Neural crest cell (in vitro differentiated cells): ENCODE measurements around the gene PLEKHG3. TPM values are rescaled to one million over a fixed set of nuclear protein-coding genes. Genes with fewer than 3 reads are reported as not detected.

Experiments used
- DNase-seq: peaks from one replicate; pipeline ENCODE4 v3.0.0; 2021; ENCODE audit warnings: low read depth, mixed read lengths, low spot score
- H3K27ac Mint-ChIP-seq: one replicate; pipeline ENCODE4 v1.8.0; 2021; ENCODE audit warnings: mild to moderate bottlenecking, mixed read lengths; ENCODE audit not compliant: unreplicated experiment
- H3K27me3 Mint-ChIP-seq: 2 replicates; pipeline ENCODE4 v1.8.0; 2021; ENCODE audit warnings: low read depth, mild to moderate bottlenecking, mixed read lengths
- H3K36me3 Mint-ChIP-seq: 2 replicates; pipeline ENCODE4 v1.8.0; 2021; ENCODE audit warnings: low read depth, mild to moderate bottlenecking, mixed read lengths
- H3K4me1 Mint-ChIP-seq: 2 replicates; pipeline ENCODE4 v1.8.0; 2021; ENCODE audit warnings: mixed read lengths
- H3K4me3 Mint-ChIP-seq: one replicate; pipeline ENCODE4 v1.8.0; 2021; ENCODE audit warnings: mild to moderate bottlenecking, mixed read lengths
- H3K9me3 Mint-ChIP-seq: 2 replicates; pipeline ENCODE4 v1.8.0; 2021; ENCODE audit warnings: mixed read lengths
- CTCF ChIP-seq: fragments of 200-600 bp; sonication (generic); conservative IDR thresholded peaks from 2 replicates; pipeline ENCODE4 v1.5.0; 2021; ENCODE audit warnings: antibody characterized with exemption, mild to moderate bottlenecking
- total RNA-seq: library from RNA; stranded (reverse); gene quantifications from 2 replicates; pipeline ENCODE4 v1.2.1, GENCODE V29; 2021

PLEKHG3 gene
- total RNA-seq, 1 donor from 2014 or later: 43.4 TPM

- no peaks in the 10 kb centered on the region for H3K36me3 Mint-ChIP-seq
- H3K4me3 Mint-ChIP-seq: no peak overlapping the region
- TF ChIP-seq CTCF: no peak
- DNase-seq: no peak
- H3K4me1 Mint-ChIP-seq: peaks cover 33% of the 10 kb centered on the region
- no peaks in the 10 kb centered on the region for H3K9me3 Mint-ChIP-seq
- no peak overlapping the region for H3K27ac Mint-ChIP-seq
- H3K27me3 Mint-ChIP-seq: peaks cover 65% of the 10 kb centered on the region
These were observed 58.1 kb downstream of the PLEKHG3 start for GRCh38 chr14:64762044-64763034.

DNA sequence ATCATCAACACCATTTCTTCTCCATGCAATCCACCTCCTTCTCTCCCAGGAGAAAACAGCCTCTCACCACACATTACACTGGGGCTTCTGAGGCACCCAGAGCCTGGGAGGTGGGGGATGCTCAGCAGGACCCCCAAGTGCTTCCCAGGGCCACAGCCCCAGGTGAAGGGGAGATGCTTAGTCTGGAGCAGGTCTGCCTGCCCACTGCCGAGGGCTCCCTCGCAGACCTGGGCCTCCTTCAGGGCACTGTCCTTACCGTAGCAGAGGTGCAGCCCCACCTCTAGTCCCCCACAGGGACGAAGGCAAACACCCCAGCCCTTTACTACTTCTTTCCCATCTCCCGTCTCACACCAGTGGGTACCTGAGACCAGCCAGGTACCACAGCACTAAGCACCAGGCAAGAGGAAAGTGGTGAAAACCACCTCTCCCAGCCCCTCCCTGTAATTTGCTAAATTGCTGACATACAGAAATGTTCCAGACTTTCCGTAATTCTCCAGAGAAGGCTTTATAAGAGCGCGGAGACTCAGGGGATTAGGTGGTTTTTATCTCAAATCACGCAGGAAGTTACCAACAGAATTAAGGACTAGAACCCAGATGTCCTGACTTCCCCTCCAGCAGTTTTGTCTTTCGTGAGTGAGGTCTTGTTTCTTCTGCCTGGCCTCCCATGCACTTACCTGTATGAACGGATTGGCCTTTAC, 59.0 kb downstream of the PLEKHG3 start:
- DNase-seq: no peak
- Mint-ChIP-seq H3K4me3 (no peak overlapping the region), H3K27ac (no peak overlapping the region), H3K9me3 (no peaks in the 10 kb centered on the region), H3K27me3 (peaks cover 64% of the 10 kb centered on the region), H3K36me3 (no peaks in the 10 kb centered on the region), H3K4me1 (peaks cover 30% of the 10 kb centered on the region)
- no peak for TF ChIP-seq CTCF

GRCh38 chr14:64763801-64764621, 59.8 kb downstream of the PLEKHG3 start:
- H3K4me1 Mint-ChIP-seq: peaks cover 23% of the 10 kb centered on the region
- TF ChIP-seq CTCF: no peak
- H3K9me3 Mint-ChIP-seq: no peaks in the 10 kb centered on the region
- H3K27ac Mint-ChIP-seq: no peak overlapping the region
- no peaks in the 10 kb centered on the region for H3K36me3 Mint-ChIP-seq
- peaks cover 59% of the 10 kb centered on the region for H3K27me3 Mint-ChIP-seq
- DNase-seq: no peak
- peak overlapping the region; percentile 73 for H3K4me3 Mint-ChIP-seq

GRCh38 chr14:64764641-64765520, 60.7 kb downstream of the PLEKHG3 start:
- TF ChIP-seq CTCF: peak; percentile 91
- Mint-ChIP-seq H3K27me3 (peaks cover 55% of the 10 kb centered on the region), H3K27ac (peak overlapping the region; percentile 12), H3K4me3 (peak overlapping the region; percentile 73), H3K9me3 (no peaks in the 10 kb centered on the region), H3K4me1 (peaks cover 23% of the 10 kb centered on the region), H3K36me3 (no peaks in the 10 kb centered on the region)
- peak; percentile 83 for DNase-seq
